ENCODE results near the gene CHERP.
"Not testable (repeated sequence)": the region's sequence is repeated elsewhere in the genome, so short reads cannot be mapped to it uniquely, and the experiment has no call there.

CHERP gene

DNA sequence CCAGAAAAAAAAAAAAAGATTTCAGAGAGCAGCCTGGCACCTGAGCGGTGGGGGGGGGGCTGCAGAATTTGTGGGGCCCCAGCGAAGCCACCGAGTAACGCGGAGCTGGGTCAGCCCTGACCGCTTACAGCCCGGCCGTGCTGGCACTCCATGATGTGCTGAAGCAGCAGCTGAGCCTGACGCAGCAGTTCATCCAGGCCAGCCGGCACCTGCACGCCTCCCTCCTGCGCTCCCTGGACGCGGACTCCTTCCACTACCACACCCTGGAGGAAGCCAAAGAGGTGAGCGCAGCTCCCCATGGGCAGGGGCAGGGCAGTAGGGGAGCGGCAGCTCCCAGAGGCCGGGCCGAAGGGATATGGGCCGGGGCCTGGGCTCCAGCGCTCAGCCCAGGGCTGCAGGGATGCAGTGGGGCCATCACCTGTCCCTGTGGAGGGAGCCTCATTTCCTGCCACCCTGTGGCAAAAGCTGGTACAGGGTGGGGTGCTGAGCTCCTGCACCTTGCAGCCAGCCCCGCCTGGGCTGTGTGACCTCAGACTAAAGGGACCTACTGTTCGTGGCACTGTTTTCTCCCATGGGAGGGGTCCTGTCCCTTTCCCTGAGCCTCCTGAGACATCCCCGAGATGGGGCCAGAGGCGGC, 27.7 kb downstream of the CHERP start:
- CTCF ChIA-PET = no interaction called here
- POLR2A ChIA-PET = no interaction called here
- TF ChIP-seq L3MBTL2 (conservative IDR thresholded peaks at IDR 0.05) (no peak), LEF1 (IDR thresholded peaks at IDR 0.05; ENCODE audit: borderline replicate concordance) (no peak), FOXK2 (IDR thresholded peaks at IDR 0.05) (no peak), CTBP1 (IDR thresholded peaks at IDR 0.05; ENCODE audit: borderline replicate concordance) (no peak), ZNF384 (IDR thresholded peaks at IDR 0.05) (no peak), ELF4 (IDR thresholded peaks at IDR 0.05) (no peak), HDGF (IDR thresholded peaks at IDR 0.05; ENCODE audit: borderline replicate concordance) (no peak), FOXM1 (IDR thresholded peaks at IDR 0.05; ENCODE audit: borderline replicate concordance) (no peak), TARDBP (IDR thresholded peaks at IDR 0.05) (no peak)

DNA sequence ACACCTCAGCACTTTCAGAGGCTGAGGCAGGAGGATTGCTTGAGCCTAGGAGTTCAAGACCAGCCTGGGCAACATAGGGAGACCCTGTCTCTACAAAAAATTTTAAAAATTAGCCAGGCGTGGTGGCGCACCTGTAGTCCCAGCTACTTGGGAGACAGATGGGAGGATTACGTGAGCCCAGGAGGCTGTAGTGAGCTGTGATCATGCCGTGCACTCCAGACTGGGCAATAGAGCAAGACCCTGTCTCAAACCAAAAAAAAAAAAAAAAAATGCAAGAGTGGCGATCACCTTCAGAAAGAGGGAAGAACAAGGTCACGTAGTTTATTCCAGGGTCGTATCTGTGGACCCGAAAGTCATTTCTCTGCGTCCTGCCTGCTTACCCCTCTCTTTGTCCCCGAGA, 29.6 kb downstream of the CHERP start:
- CTCF ChIA-PET; POLR2A ChIA-PET; DNase-seq (ENCODE audit: extremely low spot score): not testable (repeated sequence)

More for the DNA sequence above, 27.7 kb downstream of the CHERP start:
- DNase-seq (ENCODE audit: extremely low spot score) = no peak

DNA sequence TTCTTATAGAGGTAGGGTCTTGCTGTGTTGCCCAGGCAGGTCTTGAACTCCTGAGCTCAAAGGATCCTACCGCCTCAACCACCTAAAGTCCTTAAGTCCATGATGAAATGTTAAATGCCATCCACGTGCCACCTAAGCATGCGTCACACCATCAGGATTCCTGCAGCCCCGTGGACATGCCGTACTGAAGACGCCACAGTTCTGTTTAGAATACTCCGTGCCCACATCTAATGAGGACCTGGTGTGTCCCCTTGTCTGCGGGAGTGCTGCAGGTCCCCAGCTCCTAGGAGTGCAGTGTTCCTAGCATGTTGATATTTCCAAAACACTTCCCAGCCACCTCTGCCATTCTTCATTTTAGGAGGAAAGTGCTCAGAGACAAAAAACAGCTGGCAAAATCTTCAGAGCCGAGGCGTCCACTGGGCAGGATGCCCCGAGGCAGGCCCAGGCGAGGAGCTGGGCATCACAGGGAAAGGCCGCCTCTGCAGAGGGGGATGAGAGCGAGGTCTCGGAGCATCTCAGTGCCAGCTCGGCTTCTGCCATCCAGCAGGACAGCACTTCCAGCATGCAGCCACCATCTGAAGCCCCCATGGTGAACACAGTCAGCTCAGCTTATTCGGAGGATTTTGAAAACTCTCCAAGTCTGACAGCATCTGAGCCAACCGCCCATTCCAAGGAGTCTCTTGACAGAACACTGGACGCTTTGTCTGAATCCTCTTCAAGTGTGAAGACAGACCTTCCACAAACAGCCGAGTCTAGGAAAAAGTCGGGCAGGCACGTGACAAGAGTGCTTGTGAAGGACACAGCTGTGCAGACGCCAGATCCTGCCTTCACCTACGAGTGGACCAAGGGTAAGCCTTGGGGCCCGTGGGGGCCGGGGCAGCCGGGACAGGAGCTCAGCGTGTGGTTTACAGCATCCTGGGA, 32.8 kb downstream of the CHERP start:
- TF ChIP-seq ELF4 (IDR thresholded peaks at IDR 0.05) (no peak), CTBP1 (IDR thresholded peaks at IDR 0.05; ENCODE audit: borderline replicate concordance) (no peak), FOXK2 (IDR thresholded peaks at IDR 0.05) (no peak), SP1 (IDR thresholded peaks at IDR 0.05) (no peak), L3MBTL2 (conservative IDR thresholded peaks at IDR 0.05) (no peak), ZNF384 (IDR thresholded peaks at IDR 0.05) (no peak), ARNT (IDR thresholded peaks at IDR 0.05) (no peak)
- CTCF ChIA-PET = no interaction called here
- no peak for DNase-seq (ENCODE audit: extremely low spot score)
- POLR2A ChIA-PET = interaction anchor here (1.3 to 1.6 kb wide), 2 partner anchors 10 to 13 kb away, joined by 4 read pairs; partner anchors contain the start of genes C19orf44 and CALR3

DNA sequence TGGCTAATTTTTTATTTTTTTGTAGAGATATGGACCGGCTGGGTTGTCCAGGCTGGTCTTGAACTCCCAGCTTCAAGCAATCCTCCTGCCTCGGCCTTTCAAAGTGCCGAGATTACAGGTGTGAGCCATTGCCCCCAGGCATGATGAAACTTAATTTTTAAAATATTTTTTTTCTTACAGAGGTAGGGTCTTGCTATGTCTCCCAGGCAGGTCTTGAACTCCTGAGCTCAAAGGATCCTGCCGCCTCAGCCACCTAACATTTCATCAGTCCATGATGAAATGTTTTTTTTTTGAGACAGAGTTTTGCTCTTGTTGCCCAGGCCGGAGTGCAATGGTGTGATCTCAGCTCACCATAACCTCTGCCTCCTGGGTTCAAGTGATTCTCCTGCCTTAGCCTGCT, 33.7 kb downstream of the CHERP start:
- ChIA-PET POLR2A (interaction anchor here (1.6 kb wide), 1 partner anchor 10 kb away, joined by 4 read pairs; no protein-coding TSS in a partner anchor), CTCF (interaction anchor here (1.0 kb wide), 1 partner anchor 16 kb away, joined by 5 read pairs; no protein-coding TSS in a partner anchor)
- no peak for DNase-seq (ENCODE audit: extremely low spot score)
- TF ChIP-seq CTBP1 (IDR thresholded peaks at IDR 0.05; ENCODE audit: borderline replicate concordance) = no peak
- TF ChIP-seq L3MBTL2 (conservative IDR thresholded peaks at IDR 0.05) = no peak
- no peak for TF ChIP-seq NFRKB (IDR thresholded peaks at IDR 0.05)
- TF ChIP-seq SP1 (IDR thresholded peaks at IDR 0.05) = no peak
- TF ChIP-seq FOXA1 (IDR thresholded peaks at IDR 0.05) = no peak
- no peak for TF ChIP-seq ZNF384 (IDR thresholded peaks at IDR 0.05)
- no peak for TF ChIP-seq SUZ12 (IDR thresholded peaks at IDR 0.05)
- no peak for TF ChIP-seq TARDBP (IDR thresholded peaks at IDR 0.05)
- no peak for TF ChIP-seq BHLHE40 (IDR thresholded peaks at IDR 0.05; ENCODE audit: borderline replicate concordance)
- TF ChIP-seq LEF1 (IDR thresholded peaks at IDR 0.05; ENCODE audit: borderline replicate concordance) = no peak

DNA sequence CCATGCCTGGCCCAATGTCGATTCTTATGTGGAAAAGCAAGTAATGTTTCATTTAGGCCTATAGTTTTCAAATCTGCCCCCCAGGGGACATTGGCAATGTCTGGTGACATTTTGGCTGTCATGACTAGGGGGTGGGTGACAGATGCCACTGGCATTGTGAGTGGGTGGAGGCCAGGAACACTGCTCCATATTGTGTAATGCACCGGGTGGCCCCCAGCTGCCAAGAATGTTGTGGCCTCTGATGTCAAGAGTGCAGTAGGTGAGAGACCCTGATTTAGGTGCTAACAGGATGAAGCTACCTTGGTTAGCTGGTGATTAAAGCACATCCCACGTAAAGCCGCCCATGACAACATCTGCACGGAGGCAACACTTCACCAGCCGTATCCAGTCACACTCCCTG, 35.3 kb downstream of the CHERP start:
- ChIA-PET POLR2A (no interaction called here), CTCF (no interaction called here)
- TF ChIP-seq ARNT (IDR thresholded peaks at IDR 0.05) (no peak), ZNF384 (IDR thresholded peaks at IDR 0.05) (no peak), FOXM1 (IDR thresholded peaks at IDR 0.05; ENCODE audit: borderline replicate concordance) (no peak), SUZ12 (IDR thresholded peaks at IDR 0.05) (no peak), HDGF (IDR thresholded peaks at IDR 0.05; ENCODE audit: borderline replicate concordance) (no peak), TARDBP (IDR thresholded peaks at IDR 0.05) (no peak), CTBP1 (IDR thresholded peaks at IDR 0.05; ENCODE audit: borderline replicate concordance) (no peak), ELF4 (IDR thresholded peaks at IDR 0.05) (no peak), FOXA1 (IDR thresholded peaks at IDR 0.05) (no peak), BHLHE40 (IDR thresholded peaks at IDR 0.05; ENCODE audit: borderline replicate concordance) (no peak), LEF1 (IDR thresholded peaks at IDR 0.05; ENCODE audit: borderline replicate concordance) (no peak), FOXK2 (IDR thresholded peaks at IDR 0.05) (no peak), L3MBTL2 (conservative IDR thresholded peaks at IDR 0.05) (no peak), NFRKB (IDR thresholded peaks at IDR 0.05) (no peak), SP1 (IDR thresholded peaks at IDR 0.05) (no peak)
- TF ChIP-seq, protein P1, sequence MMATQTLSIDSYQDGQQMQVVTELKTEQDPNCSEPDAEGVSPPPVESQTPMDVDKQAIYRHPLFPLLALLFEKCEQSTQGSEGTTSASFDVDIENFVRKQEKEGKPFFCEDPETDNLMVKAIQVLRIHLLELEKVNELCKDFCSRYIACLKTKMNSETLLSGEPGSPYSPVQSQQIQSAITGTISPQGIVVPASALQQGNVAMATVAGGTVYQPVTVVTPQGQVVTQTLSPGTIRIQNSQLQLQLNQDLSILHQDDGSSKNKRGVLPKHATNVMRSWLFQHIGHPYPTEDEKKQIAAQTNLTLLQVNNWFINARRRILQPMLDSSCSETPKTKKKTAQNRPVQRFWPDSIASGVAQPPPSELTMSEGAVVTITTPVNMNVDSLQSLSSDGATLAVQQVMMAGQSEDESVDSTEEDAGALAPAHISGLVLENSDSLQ (IDR thresholded peaks at IDR 0.05) = no peak
- DNase-seq (ENCODE audit: extremely low spot score) = peak; percentile 9

DNA sequence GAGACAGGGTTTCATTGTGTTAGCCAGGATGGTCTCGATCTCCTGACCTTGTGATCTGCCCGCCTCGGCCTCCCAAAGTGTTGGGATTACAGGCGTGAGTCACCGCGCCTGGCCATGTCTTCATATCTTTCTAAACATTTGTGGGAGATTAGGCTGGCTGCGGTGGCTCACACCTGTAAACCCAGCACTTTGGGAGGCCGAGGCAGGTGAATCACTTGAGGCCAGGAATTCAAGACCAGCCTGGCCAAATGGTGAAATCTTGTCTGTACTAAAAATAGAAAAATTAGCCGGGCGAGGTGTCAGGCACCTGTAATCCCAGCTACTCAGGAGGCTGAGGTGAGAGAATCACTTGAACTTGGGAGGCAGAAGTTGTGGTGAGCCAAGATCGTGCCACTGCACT, 36.1 kb downstream of the CHERP start:
- POLR2A ChIA-PET; DNase-seq (ENCODE audit: extremely low spot score); CTCF ChIA-PET: not testable (repeated sequence)

DNA sequence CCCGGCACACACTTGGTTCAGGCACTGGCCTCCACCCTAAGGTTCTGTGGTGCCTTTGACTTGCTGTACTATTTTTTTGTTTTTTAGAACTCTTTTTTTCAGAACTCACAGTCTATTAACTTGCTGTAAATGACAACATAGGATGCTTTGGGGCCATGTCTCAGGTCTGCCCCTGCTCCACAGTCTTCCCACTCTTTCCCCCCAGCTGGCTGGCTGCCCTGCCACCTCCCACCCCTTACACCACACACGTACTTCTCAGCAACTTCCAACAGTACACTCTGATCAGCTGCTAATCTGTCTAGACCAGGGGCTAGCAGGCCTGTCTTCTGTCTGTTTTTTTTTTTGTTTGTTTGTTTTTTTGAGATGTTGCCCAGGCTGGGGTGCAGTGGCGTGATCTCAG, 38.0 kb downstream of the CHERP start:
- DNase-seq (ENCODE audit: extremely low spot score) = no peak
- no peak for TF ChIP-seq ZNF384 (IDR thresholded peaks at IDR 0.05)
- TF ChIP-seq FOXA1 (IDR thresholded peaks at IDR 0.05) = no peak
- no peak for TF ChIP-seq CTBP1 (IDR thresholded peaks at IDR 0.05; ENCODE audit: borderline replicate concordance)
- TF ChIP-seq BHLHE40 (IDR thresholded peaks at IDR 0.05; ENCODE audit: borderline replicate concordance) = no peak
- no peak for TF ChIP-seq HDGF (IDR thresholded peaks at IDR 0.05; ENCODE audit: borderline replicate concordance)
- TF ChIP-seq, protein P1 (IDR thresholded peaks at IDR 0.05) = no peak
- no peak for TF ChIP-seq LEF1 (IDR thresholded peaks at IDR 0.05; ENCODE audit: borderline replicate concordance)
- no peak for TF ChIP-seq SP1 (IDR thresholded peaks at IDR 0.05)
- TF ChIP-seq TARDBP (IDR thresholded peaks at IDR 0.05) = no peak
- TF ChIP-seq NFRKB (IDR thresholded peaks at IDR 0.05) = no peak
- no peak for TF ChIP-seq L3MBTL2 (conservative IDR thresholded peaks at IDR 0.05)
- TF ChIP-seq ELF4 (IDR thresholded peaks at IDR 0.05) = no peak
- no peak for TF ChIP-seq SUZ12 (IDR thresholded peaks at IDR 0.05)
- no peak for TF ChIP-seq ARNT (IDR thresholded peaks at IDR 0.05)
- no peak for TF ChIP-seq FOXM1 (IDR thresholded peaks at IDR 0.05; ENCODE audit: borderline replicate concordance)
- TF ChIP-seq FOXK2 (IDR thresholded peaks at IDR 0.05) = no peak
- ChIA-PET POLR2A (interaction anchor here (2.2 kb wide), 1 partner anchor 13 kb away, joined by 5 read pairs; no protein-coding TSS in a partner anchor), CTCF (no interaction called here)
